Heart left ventricle (tissue), 16 donors: ENCODE results near the gene JAKMIP1. TPM values are rescaled to one million over a fixed set of nuclear protein-coding genes. Genes with fewer than 3 reads are reported as not detected.

Experiments
- ATAC-seq, 4 donors: fragments of 200-7000 bp; cut with Tn5 transposase; one replicate each; pipeline ENCODE4 v1.9.1; 2020 to 2022; ENCODE audit warnings: moderate library complexity in 4 of 4, mild to moderate bottlenecking in 3 of 4, moderate number of reproducible peaks in 1 of 4
- DNase-seq, 5 donors: peaks; one replicate each; pipeline ENCODE4 v3.0.0-alpha.2; 2020
- H3K27ac ChIP-seq, 12 donors: fragments of 200-600 bp; sonication (generic) in 4 of 12; one replicate each; pipeline versions ENCODE4 v1.5.0 to v1.8.0; 2016 to 2022; ENCODE audit warnings: mild to moderate bottlenecking in 2 of 12
- H3K27me3 ChIP-seq, 9 donors: fragments of 200-600 bp; sonication (generic) in 2 of 9; one replicate each; pipeline versions ENCODE4 v1.5.1 to v1.8.0; 2016 to 2022; ENCODE audit warnings: mild to moderate bottlenecking in 3 of 9
- H3K36me3 ChIP-seq, 9 donors: fragments of 200-600 bp; sonication (generic) in 2 of 9; one replicate each; pipeline versions ENCODE4 v1.5.0 to v1.8.0; 2018 to 2022; ENCODE audit warnings: mild to moderate bottlenecking in 2 of 9
- H3K4me1 ChIP-seq, 12 donors: fragments of 200-600 bp; sonication (generic) in 4 of 12; one replicate each; pipeline versions ENCODE4 v1.5.0 to v1.8.0; 2016 to 2022; ENCODE audit warnings: mild to moderate bottlenecking in 3 of 12
- H3K4me3 ChIP-seq, 12 donors: fragments of 200-600 bp; sonication (generic) in 4 of 12; one replicate each; pipeline versions ENCODE4 v1.5.0 to v1.8.0; 2017 to 2022; ENCODE audit warnings: mild to moderate bottlenecking in 9 of 12, moderate library complexity in 4 of 12
- H3K9me3 ChIP-seq, 12 donors: fragments of 200-600 bp; sonication (generic) in 4 of 12; one replicate each; pipeline versions ENCODE4 v1.5.0 to v1.8.0; 2016 to 2022; ENCODE audit warnings: mild to moderate bottlenecking in 1 of 12
- CTCF ChIP-seq, 12 donors: fragments of 200-600 bp; sonication (generic) in 4 of 12; IDR thresholded peaks; one replicate each; pipeline versions ENCODE4 v1.5.0 to v1.8.0; 2018 to 2022; ENCODE audit warnings: antibody characterized with exemption in 12 of 12, mild to moderate bottlenecking in 5 of 12
- POLR2A ChIP-seq, 2 donors: fragments of 450-650 bp; IDR thresholded peaks; one replicate each; pipeline ENCODE4 v1.6.1; 2017; ENCODE audit warnings: antibody characterized with exemption in 2 of 2, mild to moderate bottlenecking in 2 of 2, moderate library complexity in 2 of 2
- WGBS, 4 donors: extraction: QIAGEN DNeasy Blood & Tissue Kit in 2 of 4; methylation state at CpG; one replicate each; pipeline versions ENCODE4 v1.1.5 to v1.1.7; 2013 to 2018; 5-methylcytosine and 5-hydroxymethylcytosine counted together
- intact Hi-C, 10 donors: fragments of 100-400 bp; cut with DNase I; formaldehyde crosslinking; loops; one replicate each; pipeline versions ENCODE4 v1.11.1 to v1.14.2; 2022
- polyA plus RNA-seq, 2 donors: library from polyadenylated mRNA; stranded (reverse); fragments of 200-250 nt; gene quantifications; one replicate each; pipeline ENCODE4 v1.2.3, GENCODE V29; 2013
- total RNA-seq, 9 donors: library from RNA; depleted of rRNA in 2 of 9; stranded (reverse); fragments of >200 nt in 2 of 9; fragmentation: NEBNext Ultra II Directional in 3 of 9; extraction: Animal tissue kit (Norgen Biotek cat#: 25700) in 3 of 9; gene quantifications; one replicate each; pipeline versions ENCODE4 v1.1.0 to v1.2.4, GENCODE V29; 2016 to 2023
- donor health status: ischemic (EF 13 %, LVEDD 7.1; RV severe dilation, severe dysfunction).
- donor health status: healthy with polysubstance abuse.
- donor health status: DM: no; HTN: yes; CAD: no.
- donor health status: DM: no; HTN: no; CAD: no.
- donor health status: ischemic (EF 25% LVEDD 6.9; RV normal size, moderate dysfunction).
- donor health status: ischemic (EF 25% LVEDD 5.7; RV mildly dilated, moderate dysfunction).
- donor health status: healthy.
- donor health status: DM: yes; HTN: yes; CAD: no.
- donor health status: ischemic (EF 35%, LVEDD 5.7; RV mildly dilated, moderate dysfunction).
- donor health status: nonischemic (EF 11% LVEDD 7.7; RV severe dilation, severe dysfunction).
- donor health status: DM: yes; HTN: yes; CAD: no.
- donor health status: PGD.
- donor health status: ischemic (EF 29% LVEDD 5.4; RV normal size, mild dysfunction).
- donor health status: nonischemic (EF 23%, LVEDD 6.1; RV moderate dilation, normal function).

Gene JAKMIP1
- total and polyA plus RNA-seq, 11 donors, result 0.01 to 0.99 (median 0.23) TPM; not detected in 6

DNA sequence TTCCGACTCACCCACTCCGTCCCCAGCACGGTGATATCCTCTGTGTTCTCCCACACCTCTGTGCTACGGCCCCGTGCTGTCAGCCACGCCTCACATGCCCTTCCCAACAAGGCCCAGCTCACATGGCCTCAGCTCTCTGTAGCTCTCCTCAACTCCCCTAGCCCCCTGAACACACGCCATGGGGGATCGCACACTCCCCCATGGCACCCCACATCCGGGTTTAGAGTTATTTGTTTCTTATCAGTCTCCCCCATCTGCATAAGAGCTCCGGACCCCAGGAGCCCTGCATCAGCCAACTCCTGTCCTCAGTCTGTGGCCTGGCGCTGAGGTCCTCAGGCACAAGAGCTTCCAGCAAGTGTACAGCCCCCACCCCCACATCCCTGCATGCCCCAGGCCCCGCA lies 189.1 kb downstream of the JAKMIP1 start:
- DNase-seq (no peak), ATAC-seq (no peak)
- intact Hi-C loops, result no loop called here
- Histone ChIP-seq H3K4me3 (no peak overlapping the region), H3K9me3 (no peaks in the 10 kb centered on the region), H3K27ac (no peak overlapping the region), H3K36me3 (no peaks in the 10 kb centered on the region), H3K27me3 (peaks cover 3 to 50% (median 16%) of the 10 kb centered on the region in 9 donors), H3K4me1 (peaks cover 0 to 11% (median 0%) of the 10 kb centered on the region in 12 donors)
- TF ChIP-seq CTCF (IDR thresholded peaks at IDR 0.05) (no peak), POLR2A (IDR thresholded peaks at IDR 0.05) (no peak)
- WGBS, 4 donors, result 40 to 56% (median 44%) methylated on average over 11 to 12 of the region's 12 CpGs

DNA sequence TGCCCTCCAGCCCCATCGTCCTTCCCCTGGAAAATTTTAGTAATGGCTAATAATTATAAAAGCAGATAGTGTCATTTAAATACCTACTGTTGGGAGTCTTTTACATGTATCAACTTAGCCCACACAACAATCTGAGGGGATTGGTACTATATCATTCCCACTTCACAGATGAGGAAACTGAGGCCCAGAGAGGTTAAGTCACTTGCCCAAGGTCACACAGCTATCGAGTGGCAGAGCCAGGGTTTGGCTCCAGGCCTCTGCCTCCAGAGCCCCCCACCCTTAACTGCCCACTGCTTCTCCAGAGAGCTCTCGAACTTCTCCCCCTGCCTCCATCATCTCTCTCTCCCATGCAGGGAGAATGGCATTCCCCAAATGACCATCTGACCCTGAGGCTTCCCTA lies 189.6 kb downstream of the JAKMIP1 start:
- no peak overlapping the region for H3K27ac ChIP-seq
- no peaks in the 10 kb centered on the region for H3K9me3 ChIP-seq
- H3K36me3 ChIP-seq, result no peaks in the 10 kb centered on the region
- 65 to 74% (median 69%) methylated on average over 3 of the region's 3 CpGs for WGBS, 4 donors
- ATAC-seq (no peak), DNase-seq (no peak)
- intact Hi-C loops, result no loop called here
- TF ChIP-seq CTCF (IDR thresholded peaks at IDR 0.05) (no peak), POLR2A (IDR thresholded peaks at IDR 0.05) (no peak)
- peaks cover 3 to 55% (median 19%) of the 10 kb centered on the region in 9 donors for H3K27me3 ChIP-seq
- peaks cover 0 to 11% (median 0%) of the 10 kb centered on the region in 12 donors for H3K4me1 ChIP-seq
- H3K4me3 ChIP-seq, result no peak overlapping the region

GRCh38 chr4:6009452-6009851 lies 190.9 kb downstream of the JAKMIP1 start:
- intact Hi-C loops, result no loop called here
- Histone ChIP-seq H3K4me1 (peaks cover 0 to 11% (median 0%) of the 10 kb centered on the region in 12 donors), H3K36me3 (no peaks in the 10 kb centered on the region), H3K4me3 (no peak overlapping the region), H3K27me3 (peaks cover 3 to 63% (median 19%) of the 10 kb centered on the region in 9 donors), H3K27ac (no peak overlapping the region), H3K9me3 (no peaks in the 10 kb centered on the region)
- WGBS, 4 donors, result 37 to 55% (median 51%) methylated on average over 8 of the region's 8 CpGs
- TF ChIP-seq CTCF (IDR thresholded peaks at IDR 0.05) (no peak), POLR2A (IDR thresholded peaks at IDR 0.05) (no peak)
- ATAC-seq (no peak), DNase-seq (no peak)

DNA sequence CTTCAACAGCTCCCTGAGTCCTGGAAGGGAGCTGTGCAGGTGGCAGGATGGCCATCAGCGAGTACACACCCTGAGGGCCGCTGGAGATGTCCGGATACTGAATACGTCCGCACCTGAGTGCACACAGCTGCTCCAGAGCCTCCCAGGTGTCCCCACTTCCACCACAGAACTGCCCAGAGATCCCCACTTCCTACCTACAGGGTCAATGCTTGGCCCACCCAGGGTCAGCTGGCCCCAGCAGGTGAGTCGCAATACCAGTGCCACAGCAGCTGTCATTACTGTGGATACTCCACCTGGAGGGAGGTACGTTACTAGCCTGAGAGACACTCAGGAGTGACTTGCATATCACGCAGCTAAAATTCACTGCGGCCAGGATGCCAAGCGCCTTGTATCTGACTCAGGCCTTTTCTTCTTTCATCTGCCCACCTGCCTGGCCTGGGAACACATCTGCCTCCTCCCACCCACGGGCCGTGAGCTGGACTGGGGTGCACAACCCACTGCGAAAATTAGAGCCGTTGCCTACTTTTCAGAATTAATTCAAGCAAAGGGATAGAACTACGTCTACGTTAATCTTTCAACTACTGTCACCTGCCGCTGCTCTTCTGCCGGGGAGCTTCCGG lies 191.5 kb downstream of the JAKMIP1 start:
- H3K9me3 ChIP-seq, result no peaks in the 10 kb centered on the region
- intact Hi-C loops, result no loop called here
- H3K36me3 ChIP-seq, result no peaks in the 10 kb centered on the region
- no peak for TF ChIP-seq POLR2A (IDR thresholded peaks at IDR 0.05)
- TF ChIP-seq CTCF (IDR thresholded peaks at IDR 0.05), result no peak
- H3K27ac ChIP-seq, result no peak overlapping the region
- 75 to 80% (median 78%) methylated on average over 19 of the region's 19 CpGs for WGBS, 4 donors
- H3K4me3 ChIP-seq, result no peak overlapping the region
- DNase-seq, result no peak
- peaks cover 3 to 63% (median 19%) of the 10 kb centered on the region in 9 donors for H3K27me3 ChIP-seq
- no peak for ATAC-seq
- peaks cover 0 to 11% (median 0%) of the 10 kb centered on the region in 12 donors for H3K4me1 ChIP-seq
